Upper lobe of left lung (tissue), 4 donors: ENCODE data around the gene TNNI2.

Experiments
- EP300 ChIP-seq, 4 donors: sonication (generic); formaldehyde crosslinking; IDR thresholded peaks; one replicate each; pipeline ENCODE4 v1.5.1; 2017; ENCODE audit warnings: antibody characterized with exemption in 4 of 4, control low read depth in 2 of 4
- POLR2A ChIP-seq, 4 donors: fragments of 450-650 bp; IDR thresholded peaks; one replicate each; pipeline ENCODE4 v1.5.1; 2016 to 2017; ENCODE audit warnings: antibody characterized with exemption in 4 of 4, mild to moderate bottlenecking in 2 of 4
- POLR2AphosphoS5 ChIP-seq, 2 donors: sonication (generic); formaldehyde crosslinking; IDR thresholded peaks; one replicate each; pipeline ENCODE4 v1.5.1; 2017; ENCODE audit warnings: antibody characterized with exemption in 2 of 2
- TF ChIP-seq, protein P1 (sequence below), 6 experiments: fragments of 450-650 bp in 4 of 6; fragments of 200-600 bp in 2 of 6; sonication (generic) in 2 of 6; IDR thresholded peaks; one replicate each; pipeline ENCODE4 v1.5.1; 2016 to 2019; ENCODE audit warnings: antibody characterized with exemption in 6 of 6

DNA sequence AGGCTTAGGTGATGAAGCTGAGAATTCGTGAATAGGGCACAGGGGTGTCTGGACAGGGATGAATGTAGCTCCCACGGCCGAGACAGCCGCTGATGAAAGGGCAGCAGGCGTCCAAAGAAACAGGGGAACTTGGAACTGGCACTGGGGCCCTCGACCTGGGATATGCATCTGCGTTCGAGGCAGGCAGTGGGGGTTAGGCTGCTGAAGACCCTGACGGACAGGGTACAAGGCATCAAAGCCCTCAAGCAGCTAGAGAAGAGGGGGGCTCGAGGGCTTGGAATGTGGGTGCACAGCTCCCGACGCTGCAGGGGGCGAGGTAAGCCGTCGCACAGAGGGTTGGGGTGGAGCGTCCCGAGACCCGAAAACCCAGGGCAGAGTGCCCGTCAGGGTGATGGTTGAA lies 10.8 kb upstream of the TNNI2 start:
- TF ChIP-seq, protein P1, sequence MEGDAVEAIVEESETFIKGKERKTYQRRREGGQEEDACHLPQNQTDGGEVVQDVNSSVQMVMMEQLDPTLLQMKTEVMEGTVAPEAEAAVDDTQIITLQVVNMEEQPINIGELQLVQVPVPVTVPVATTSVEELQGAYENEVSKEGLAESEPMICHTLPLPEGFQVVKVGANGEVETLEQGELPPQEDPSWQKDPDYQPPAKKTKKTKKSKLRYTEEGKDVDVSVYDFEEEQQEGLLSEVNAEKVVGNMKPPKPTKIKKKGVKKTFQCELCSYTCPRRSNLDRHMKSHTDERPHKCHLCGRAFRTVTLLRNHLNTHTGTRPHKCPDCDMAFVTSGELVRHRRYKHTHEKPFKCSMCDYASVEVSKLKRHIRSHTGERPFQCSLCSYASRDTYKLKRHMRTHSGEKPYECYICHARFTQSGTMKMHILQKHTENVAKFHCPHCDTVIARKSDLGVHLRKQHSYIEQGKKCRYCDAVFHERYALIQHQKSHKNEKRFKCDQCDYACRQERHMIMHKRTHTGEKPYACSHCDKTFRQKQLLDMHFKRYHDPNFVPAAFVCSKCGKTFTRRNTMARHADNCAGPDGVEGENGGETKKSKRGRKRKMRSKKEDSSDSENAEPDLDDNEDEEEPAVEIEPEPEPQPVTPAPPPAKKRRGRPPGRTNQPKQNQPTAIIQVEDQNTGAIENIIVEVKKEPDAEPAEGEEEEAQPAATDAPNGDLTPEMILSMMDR (IDR thresholded peaks at IDR 0.05): no peak
- no peak for TF ChIP-seq POLR2AphosphoS5 (IDR thresholded peaks at IDR 0.05)
- no peak for TF ChIP-seq POLR2A (IDR thresholded peaks at IDR 0.05)
- no peak for TF ChIP-seq EP300 (IDR thresholded peaks at IDR 0.05)
